HG03378 (cell line): ENCODE measurements around the gene CLDN18.

Source experiments
- ATAC-seq: cut with Tn5 transposase; IDR thresholded peaks from one replicate; pipeline ENCODE4 v1.9.1; 2021; ENCODE audit warnings: mild to moderate bottlenecking, moderate library complexity; ENCODE audit not compliant: unreplicated experiment

The CLDN18 gene

DNA sequence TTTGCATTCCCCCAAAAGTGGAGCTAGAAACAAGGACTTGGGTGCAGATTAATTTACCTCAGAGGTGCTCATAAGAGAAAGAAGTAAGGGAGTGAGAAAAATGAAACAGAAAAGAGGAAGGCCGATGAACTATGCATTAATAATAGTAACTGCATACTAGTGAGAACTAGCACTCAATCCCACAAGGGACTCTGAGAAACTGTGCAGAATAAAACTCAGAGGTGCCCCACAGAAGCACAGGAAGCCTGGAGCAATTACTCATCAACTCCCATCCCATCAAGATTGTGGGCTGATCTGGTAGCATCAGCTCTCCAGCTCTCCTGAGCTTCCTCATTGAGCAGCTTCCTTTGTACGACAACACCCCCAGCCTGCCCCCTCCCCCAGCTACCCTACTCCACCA lies 50.8 kb downstream of the CLDN18 start:
- ATAC-seq, result peak; percentile 63

DNA sequence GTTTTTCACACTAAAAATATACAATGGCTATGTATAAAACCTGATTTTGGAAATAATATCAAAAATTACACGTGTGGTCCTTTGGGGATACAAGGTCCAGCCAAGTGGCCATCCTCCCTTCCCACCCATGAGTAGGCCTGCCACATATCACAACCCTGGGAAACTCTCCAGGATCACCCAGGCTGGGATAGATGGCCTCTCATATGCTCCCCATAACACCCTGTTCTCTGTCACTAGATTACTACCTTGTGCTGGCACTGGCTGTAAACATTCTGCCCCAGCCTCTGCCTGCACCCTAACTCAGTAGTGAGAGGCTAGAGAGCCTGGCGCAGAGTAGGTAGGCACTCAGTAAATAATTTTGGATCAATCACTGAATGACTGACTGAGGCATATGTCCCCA lies 52.1 kb downstream of the CLDN18 start:
- no peak for ATAC-seq

DNA sequence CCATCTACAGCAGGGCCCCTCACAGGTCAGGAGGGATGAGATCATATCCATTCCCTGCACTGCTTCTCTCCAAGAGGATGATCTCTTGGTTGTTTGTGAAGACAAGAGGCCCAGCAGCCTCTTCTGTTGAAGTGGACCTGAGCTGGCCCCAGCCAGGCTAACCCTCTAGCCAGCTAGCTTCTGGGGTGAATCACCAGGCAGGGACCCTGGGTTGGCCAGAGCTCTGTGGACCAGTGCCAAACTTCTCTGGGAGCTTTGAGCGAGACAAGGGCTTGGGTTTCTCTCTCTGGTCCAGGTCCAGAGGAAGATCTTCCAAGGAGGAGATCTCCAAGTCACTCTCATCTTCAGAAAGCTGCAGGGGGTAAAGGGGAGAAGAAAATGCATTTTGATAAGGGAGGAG lies 52.7 kb downstream of the CLDN18 start:
- ATAC-seq, result no peak

DNA sequence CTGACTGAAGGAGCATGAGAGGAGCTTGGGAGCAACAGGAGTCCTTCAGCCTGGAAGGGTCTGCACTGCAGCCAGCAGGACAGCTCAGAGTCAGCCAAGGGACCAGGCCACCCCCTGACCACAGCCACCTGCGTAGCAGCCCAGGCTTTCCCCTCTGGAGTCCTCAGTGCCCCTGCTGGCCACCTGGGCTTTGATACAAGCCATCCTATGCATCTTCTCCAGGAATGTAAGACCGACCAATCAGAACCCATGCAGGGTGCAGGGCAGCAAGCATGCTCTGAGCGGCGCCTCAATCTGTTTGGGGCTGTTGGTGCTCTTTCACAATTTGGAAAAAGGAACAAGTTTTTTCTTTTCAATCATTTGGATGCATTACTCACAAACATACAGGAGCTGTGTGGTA lies 53.5 kb downstream of the CLDN18 start:
- no peak for ATAC-seq

DNA sequence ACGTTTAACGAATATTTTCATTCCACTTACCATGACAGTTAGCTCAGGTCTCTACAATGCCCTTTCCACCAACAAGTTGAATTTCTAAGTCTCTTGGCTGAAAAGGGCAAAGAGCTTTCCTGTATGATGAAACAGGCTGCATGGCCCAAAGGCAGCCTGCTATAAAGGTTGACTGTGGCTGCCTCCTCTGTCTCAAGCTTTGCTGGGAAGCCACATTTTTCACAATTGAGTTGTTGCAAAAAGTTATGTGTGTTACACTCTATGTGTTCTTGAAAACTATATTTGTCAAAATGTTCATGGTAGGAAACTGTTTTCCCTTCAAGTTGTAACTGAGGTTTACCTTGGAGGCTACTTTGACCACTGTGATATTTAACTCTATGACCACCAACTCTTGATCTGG lies 56.0 kb downstream of the CLDN18 start:
- no peak for ATAC-seq

DNA sequence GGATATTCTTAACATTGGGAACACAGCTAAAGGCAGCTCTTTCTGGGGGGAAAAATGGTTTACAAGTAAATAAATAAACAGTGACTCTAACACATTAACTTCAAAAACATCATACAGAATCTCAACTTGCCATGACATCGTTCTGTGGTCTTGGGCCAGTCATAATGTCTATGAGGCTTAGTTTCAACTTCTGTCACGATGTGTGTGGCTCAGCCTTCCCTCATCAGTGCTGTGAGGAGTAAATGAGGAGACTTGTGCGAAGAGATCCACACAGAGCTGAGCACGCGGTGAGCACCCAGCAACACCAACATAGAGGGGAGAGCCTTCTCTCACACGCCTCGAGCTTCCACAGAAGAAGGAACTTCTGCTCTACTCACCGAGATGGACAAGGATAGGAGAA lies 56.4 kb downstream of the CLDN18 start:
- ATAC-seq, result peak; percentile 94

DNA sequence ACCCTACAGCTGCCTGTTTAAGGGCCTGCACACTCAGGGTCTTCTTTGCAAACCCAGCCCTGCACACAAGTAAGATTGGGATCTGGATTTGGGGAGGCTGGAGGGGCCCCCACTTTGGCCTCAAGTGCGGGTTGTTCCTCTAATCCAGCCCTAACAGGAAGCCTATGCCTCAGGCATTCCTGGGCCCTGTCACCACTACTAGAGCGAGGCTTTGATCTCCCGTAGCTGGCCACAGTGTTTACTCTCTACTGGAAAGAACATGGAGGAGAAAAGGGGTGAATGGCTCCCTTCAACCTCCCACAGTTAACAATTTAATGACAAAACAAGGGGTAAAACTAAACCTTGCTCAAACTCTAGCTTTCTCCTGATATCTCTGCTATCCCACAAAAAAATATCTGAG lies 57.0 kb downstream of the CLDN18 start:
- ATAC-seq, result no peak

DNA sequence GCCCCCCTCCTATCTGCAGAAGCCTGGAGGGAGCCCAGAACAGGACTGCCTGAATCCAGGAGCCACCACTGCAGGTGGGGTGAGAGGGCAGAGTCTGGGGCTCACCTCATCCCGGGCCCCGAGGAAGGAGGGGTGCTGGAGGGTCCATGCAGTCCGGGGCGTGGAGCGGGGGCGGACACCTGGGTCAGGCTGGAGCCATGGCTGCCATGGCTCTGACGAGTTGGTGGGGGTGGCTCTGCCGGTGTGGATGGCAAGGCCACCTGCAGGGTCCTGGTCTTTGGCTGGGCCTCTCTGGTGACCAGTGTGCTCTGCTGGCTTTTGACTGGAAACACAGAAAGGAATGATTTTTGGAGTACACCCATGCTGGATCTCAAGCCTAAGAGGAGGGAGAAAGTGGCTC lies 58.1 kb downstream of the CLDN18 start:
- no peak for ATAC-seq

DNA sequence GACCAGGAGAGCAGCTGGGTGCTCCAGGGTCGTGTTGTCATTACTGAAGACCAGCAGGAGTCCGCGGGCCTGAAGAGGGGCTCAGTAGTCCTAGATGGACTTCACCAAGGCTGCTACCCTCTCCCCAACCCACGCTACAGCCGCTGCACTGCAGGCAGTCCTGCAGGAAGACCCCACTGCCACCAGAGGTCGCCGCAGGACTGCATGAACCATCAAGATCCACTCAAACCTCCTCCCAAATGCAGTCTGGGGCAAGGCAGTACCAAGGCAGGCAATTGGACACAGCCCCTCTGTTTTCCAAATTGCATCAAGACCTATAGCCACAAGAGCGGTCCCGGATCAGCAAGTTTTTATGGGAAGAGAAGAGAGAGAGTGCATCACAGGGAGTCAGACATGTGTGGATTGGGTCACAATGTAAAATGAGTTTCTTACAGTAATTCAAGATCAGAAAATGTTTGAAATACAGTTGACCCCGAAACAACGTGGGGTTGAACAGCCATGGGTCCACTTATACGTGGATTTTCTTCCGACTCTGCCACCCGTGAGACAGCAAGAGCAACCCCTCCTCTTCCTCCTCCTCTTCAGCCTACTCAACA lies 58.7 kb downstream of the CLDN18 start:
- ATAC-seq, result peak; percentile 73

DNA sequence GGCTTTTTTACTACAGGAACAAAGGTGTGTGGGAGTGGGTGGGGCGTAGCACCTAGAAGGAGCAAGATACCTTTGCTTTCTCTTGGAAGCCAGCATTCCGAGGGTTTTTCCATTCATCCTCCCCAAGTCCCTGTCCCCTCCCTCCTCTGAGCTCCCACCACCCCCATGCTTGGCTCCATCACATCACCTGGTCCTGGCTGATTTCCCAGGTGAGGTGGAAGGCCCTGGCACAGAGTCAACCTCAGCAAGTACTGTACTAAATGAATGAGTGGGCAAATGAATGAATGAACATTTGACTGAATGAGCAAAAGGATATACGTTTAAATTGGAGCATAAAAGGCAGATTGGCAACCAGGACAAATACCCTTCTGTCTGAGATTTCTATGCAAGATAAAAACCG lies 60.0 kb downstream of the CLDN18 start:
- no peak for ATAC-seq

DNA sequence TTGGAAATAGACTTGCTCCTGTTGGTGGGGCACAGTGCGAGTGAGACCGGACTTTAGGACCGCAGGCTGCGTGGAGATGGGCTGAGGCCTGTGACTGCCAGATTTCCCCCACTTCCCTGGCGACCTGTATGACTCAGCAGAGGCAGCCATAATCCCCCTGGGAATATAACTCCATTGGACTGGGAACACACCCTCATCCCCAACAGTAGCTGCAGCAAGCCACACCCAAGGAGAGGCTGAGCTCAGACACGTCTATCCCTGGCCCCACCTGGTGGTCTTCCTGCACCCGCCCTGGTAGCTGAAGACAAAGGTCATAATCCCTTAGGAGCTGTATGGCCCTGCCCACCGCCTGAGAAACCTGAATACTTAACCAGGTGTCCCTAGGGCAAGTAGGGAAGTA lies 62.8 kb downstream of the CLDN18 start:
- ATAC-seq, result no peak

DNA sequence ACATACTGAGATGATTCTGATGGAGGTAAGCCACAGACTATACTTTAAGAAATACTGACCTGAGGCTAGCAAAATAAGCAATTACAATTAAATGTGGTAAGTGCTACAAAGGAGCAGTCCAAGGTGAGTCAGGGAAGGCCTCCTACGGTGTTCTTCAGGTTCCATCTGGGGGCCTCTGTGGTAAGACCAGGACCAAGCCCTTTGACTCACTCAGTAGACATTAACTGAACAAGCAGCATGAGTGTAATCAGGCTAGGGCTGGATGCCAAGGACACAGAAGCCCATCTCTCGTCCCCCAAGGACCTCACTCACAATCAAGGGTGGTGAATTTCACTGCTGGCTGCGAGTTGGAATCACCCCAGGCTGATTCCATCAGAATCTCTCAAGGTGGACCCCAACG lies 68.1 kb downstream of the CLDN18 start:
- ATAC-seq, result no peak

DNA sequence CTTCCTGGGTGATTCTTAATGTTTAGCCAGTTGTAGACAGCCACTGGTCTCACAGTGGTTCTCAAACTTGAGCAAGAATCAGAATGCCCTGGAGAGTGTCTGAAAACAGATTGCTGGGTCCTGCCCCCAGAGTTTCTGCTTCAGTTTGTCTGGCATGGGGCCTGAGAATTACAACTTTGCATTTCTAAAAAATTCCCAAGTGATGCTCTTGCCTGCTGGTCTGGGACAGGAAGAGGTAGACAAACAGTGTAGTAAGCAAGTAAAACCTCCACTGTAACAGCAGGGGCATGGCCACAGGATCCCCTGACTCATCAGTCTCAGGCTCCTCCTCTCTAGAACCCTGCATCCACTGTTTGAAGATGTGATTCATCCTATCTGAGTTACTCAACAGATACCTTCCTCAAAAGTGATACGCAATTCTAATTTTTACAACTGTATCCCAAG lies 69.0 kb downstream of the CLDN18 start:
- no peak for ATAC-seq

DNA sequence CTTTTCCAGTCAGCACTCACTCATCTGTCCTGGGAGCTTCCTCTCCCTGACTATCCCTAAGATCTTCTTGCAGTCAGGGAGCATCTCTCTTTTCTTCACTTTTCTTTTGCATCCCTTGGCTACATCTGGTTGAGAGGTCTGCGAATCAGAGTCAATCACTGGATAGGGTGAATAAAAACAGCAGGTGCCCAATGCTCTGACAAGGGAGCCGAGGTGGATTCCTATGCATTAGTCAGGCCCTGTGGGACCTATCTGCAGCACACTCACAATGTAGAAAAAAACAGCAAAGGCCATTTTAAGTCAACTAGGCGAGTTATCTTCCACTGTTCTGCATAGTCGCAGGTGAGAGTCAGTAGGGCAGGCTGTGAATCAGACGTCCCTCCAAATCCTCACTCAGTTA lies 69.9 kb downstream of the CLDN18 start:
- ATAC-seq, result no peak

DNA sequence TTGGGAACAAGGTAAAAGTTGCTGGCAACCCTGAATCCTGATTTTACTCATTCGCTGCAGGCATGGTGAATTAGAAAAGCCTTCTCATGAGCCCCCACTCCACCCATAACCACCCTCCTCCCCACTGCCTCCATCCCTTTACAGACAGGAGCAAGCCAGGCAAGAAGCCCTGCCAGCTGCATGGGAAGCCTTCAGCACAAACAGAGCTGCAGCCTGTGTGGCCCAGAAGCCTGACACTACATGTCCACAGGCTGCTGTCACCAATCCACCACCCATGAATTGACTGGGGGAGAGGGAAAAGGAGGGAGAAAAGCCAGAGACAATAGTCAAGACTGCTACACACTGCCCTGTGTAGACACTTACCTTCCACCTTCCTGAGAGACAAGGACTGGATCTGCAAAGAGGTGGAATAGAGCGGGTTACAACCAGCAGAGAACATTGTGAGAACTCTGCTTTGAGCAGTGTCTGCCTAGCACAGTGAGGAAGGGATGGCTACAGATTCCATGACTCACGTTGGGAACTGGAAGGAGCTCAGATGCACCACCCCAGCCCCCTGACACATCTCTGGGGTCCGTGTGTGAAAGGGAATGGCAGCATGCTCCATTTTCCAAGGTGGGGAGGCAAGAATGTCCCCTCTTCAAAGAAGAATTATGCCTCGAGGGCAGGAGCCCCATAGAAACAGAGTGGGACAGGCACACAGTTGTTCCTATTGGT lies 71.6 kb downstream of the CLDN18 start:
- no peak for ATAC-seq

DNA sequence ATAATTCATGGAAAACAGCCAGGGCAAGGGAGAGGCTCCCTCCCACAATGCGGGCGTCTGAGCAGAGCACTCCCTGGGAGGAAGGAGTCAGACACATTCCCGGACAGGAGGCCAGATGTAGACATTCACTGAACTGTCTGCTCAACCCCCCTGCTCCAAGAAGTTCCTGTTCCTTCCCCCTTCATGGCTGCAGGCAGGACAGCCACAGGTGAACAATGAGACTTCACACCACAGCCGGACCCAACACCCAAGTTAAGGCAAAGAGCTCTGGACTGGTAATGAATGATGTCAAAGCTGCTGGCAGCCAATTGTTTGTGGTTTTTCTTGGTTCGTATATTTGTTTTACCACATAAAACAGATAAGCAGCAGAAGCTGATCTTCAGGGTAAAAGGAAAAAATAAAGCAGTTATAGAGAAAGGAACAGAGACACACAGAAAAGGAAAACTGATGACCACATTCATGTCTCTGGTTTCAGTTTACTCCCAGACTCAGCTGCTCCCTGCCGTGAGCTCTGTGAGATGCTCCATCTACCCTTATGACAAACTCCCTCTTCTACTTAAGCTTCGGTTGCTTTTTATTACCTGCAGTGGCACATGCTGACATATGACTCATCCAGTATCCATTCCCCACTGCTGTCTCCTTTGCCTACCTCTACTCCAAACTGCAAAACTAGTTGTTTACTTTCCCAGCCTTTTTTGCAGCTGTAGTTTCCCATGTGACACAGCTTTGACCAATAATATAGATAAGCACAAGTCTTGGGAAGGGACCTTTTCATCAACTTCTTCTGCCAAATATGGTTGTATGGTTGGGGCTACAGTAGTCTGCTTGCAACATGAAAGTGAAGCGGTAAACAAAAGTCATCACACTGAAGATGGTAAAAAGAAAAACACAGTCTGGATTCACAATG lies 72.4 kb downstream of the CLDN18 start:
- peak; percentile 69 for ATAC-seq

DNA sequence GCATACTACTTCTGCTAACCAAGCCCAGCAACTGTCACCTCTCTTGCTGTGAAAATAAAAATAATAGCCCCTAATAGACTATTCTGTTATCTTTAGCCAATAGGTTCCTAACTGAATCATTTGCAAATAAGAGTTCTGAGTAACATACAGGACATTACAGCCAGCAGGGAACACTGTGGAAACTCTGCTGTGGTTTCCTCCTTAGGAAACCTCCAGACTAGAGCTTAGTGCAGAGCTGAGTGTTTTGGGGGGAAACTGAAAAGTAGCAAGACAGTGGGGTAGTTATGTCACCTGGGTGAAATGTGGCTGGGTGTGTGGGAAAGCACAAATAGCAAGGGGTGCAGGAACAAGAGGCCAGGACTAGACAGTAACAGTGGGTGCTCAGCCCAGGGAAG lies 73.0 kb downstream of the CLDN18 start:
- ATAC-seq, result peak; percentile 26
